GM19463 (cell line): ENCODE data around the gene AMHR2.
A peak's percentile ranks its signal among the peaks of the same experiment; 100 is the strongest.
"Not testable (repeated sequence)": the region's sequence is repeated elsewhere in the genome, so short reads cannot be mapped to it uniquely, and the experiment has no call there.

Source experiments
- ATAC-seq: cut with Tn5 transposase; IDR thresholded peaks from one replicate; pipeline ENCODE4 v1.9.1; 2021; ENCODE audit warnings: mild to moderate bottlenecking, moderate library complexity; ENCODE audit not compliant: unreplicated experiment

AMHR2 gene

GRCh38 chr12:53414756-53415417 is 8.8 kb upstream of the AMHR2 start:
- no peak for ATAC-seq

- ATAC-seq = not testable (repeated sequence)
These were observed 7.8 kb upstream of the AMHR2 start for GRCh38 chr12:53415752-53416389.

GRCh38 chr12:53417291-53417816 is 6.3 kb upstream of the AMHR2 start:
- ATAC-seq = not testable (repeated sequence)

- no peak for ATAC-seq
These were observed 5.4 kb upstream of the AMHR2 start for GRCh38 chr12:53418221-53418620.

- ATAC-seq = no peak
These were observed 3.9 kb upstream of the AMHR2 start for GRCh38 chr12:53419756-53420155.

- not testable (repeated sequence) for ATAC-seq
These were observed 1.4 kb upstream of the AMHR2 start for GRCh38 chr12:53422247-53422646.

GRCh38 chr12:53424626-53425514 is 1.2 kb downstream of the AMHR2 start:
- no peak for ATAC-seq

- ATAC-seq = no peak
These were observed 2.0 kb downstream of the AMHR2 start for GRCh38 chr12:53425515-53426150.

GRCh38 chr12:53427905-53428594 is 4.4 kb downstream of the AMHR2 start:
- no peak for ATAC-seq

- no peak for ATAC-seq
These were observed 5.1 kb downstream of the AMHR2 start for GRCh38 chr12:53428741-53429140.

GRCh38 chr12:53430116-53430515 is 6.5 kb downstream of the AMHR2 start:
- ATAC-seq = no peak

GRCh38 chr12:53431187-53431586 is 7.5 kb downstream of the AMHR2 start:
- ATAC-seq = no peak

- not testable (repeated sequence) for ATAC-seq
These were observed 11.7 kb downstream of the AMHR2 start for GRCh38 chr12:53435326-53435725.

GRCh38 chr12:53439582-53439981 is 15.9 kb downstream of the AMHR2 start:
- not testable (repeated sequence) for ATAC-seq

- peak; percentile 97 for ATAC-seq
These were observed 17.6 kb downstream of the AMHR2 start, which contains the start of gene PRR13 for GRCh38 chr12:53441040-53441833. PRR13 (plus strand) TSS chr12:53441734; CDS start chr12:53442715, 981 bp downstream.

- no peak for ATAC-seq
These were observed 20.3 kb downstream of the AMHR2 start for GRCh38 chr12:53443955-53444354.

- ATAC-seq = not testable (repeated sequence)
These were observed 21.1 kb downstream of the AMHR2 start for GRCh38 chr12:53444593-53445325.

- no peak for ATAC-seq
These were observed 27.3 kb downstream of the AMHR2 start for GRCh38 chr12:53450936-53451335.
